Astrocyte (in vitro differentiated cells and primary cell): ENCODE data around the gene STUM.
"Not testable (repeated sequence)": the region's sequence is repeated elsewhere in the genome, so short reads cannot be mapped to it uniquely, and the experiment has no call there.

Experiments used
- EZH2 ChIP-seq: IDR thresholded peaks from 2 replicates; pipeline ENCODE4 v1.6.1; 2012; ENCODE audit warnings: mild to moderate bottlenecking, low read length, inconsistent platforms; ENCODE audit not compliant: insufficient read depth
- TF ChIP-seq, protein P1 (sequence below): IDR thresholded peaks from 2 replicates; pipeline ENCODE4 v1.5.1; 2011; ENCODE audit warnings: low read depth, mild to moderate bottlenecking, inconsistent platforms, low read length, moderate library complexity; ENCODE audit not compliant: insufficient read depth

DNA sequence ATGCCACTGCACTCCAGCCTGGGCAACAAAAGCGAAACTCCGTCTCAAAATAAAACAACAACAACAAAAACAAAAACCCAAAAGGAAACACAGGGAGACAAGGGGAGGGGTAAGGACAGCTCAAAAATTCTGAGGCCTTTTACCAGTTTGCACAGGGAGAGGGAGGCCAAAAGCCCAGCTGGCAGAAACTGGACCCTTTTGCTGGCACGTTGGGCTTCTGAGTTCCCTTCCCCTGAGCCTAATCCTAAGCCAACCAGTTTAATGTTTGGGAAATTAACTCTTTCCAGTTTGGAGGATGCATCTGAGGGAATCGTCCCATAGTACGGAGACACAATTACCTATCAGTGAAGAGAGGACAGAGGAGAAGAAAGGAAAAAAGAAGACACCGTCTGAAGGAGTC is 63.4 kb downstream of the STUM start:
- TF ChIP-seq, protein P1, sequence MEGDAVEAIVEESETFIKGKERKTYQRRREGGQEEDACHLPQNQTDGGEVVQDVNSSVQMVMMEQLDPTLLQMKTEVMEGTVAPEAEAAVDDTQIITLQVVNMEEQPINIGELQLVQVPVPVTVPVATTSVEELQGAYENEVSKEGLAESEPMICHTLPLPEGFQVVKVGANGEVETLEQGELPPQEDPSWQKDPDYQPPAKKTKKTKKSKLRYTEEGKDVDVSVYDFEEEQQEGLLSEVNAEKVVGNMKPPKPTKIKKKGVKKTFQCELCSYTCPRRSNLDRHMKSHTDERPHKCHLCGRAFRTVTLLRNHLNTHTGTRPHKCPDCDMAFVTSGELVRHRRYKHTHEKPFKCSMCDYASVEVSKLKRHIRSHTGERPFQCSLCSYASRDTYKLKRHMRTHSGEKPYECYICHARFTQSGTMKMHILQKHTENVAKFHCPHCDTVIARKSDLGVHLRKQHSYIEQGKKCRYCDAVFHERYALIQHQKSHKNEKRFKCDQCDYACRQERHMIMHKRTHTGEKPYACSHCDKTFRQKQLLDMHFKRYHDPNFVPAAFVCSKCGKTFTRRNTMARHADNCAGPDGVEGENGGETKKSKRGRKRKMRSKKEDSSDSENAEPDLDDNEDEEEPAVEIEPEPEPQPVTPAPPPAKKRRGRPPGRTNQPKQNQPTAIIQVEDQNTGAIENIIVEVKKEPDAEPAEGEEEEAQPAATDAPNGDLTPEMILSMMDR, result not testable (repeated sequence)
- TF ChIP-seq EZH2, result not testable (repeated sequence)
